ENCODE results near the gene RPL3.

RPL3 gene

DNA sequence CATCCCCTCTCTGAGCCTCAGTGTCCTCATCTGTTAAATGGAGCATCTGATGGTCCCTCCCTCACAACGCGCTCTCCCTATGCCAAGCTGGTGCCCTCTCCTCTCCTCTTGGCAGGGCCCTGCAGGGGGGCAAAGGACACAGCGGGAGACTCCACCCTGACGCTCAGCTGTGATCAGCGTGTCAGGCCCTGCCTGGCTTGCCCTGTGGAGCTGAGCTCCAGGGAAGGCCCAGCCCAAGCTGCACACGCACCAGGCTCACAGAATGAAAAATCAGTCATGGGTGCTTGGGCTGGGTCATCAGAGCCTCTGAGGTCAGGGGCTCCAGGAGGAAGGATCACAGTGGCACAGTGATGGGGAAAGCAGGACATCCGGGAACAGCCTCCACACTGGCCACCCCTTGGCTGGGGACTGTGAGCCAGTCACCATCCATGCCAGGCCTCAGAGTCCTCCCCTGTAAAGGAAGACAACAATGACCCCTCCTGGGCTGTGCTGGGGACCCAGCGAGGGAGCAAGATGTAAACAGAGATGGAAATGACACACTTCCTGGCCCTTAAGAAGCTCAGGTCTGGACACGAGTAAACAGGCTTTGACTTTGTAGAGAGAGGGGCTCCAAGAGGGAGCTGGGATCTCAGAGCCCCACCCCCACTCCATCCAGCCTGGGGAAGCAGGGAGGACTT, 36.6 kb downstream of the RPL3 start:
- no peak for DNase-seq (ENCODE audit: low spot score)

DNA sequence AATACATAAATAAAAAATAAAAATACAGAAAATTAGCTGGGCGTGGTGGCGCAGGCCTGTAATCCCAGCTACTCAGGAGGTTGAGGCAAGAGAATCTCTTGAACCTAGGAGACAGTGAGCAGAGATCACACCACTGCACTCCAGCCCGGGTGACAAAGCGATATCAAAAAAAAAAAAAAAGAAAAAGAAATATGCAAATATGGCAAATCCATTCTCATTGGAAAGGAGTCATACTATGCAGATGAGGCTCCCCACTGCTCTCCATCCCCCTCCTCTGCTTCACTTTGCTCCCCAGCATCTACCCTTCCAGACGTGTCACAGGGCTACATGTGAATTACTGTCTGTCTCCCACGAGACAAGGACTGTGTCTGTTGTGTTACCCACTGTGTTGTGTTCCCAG, 38.3 kb downstream of the RPL3 start:
- no peak for DNase-seq (ENCODE audit: low spot score)

GRCh38 chr22:39280250-39280649, 39.2 kb downstream of the RPL3 start:
- no peak for DNase-seq (ENCODE audit: low spot score)

DNA sequence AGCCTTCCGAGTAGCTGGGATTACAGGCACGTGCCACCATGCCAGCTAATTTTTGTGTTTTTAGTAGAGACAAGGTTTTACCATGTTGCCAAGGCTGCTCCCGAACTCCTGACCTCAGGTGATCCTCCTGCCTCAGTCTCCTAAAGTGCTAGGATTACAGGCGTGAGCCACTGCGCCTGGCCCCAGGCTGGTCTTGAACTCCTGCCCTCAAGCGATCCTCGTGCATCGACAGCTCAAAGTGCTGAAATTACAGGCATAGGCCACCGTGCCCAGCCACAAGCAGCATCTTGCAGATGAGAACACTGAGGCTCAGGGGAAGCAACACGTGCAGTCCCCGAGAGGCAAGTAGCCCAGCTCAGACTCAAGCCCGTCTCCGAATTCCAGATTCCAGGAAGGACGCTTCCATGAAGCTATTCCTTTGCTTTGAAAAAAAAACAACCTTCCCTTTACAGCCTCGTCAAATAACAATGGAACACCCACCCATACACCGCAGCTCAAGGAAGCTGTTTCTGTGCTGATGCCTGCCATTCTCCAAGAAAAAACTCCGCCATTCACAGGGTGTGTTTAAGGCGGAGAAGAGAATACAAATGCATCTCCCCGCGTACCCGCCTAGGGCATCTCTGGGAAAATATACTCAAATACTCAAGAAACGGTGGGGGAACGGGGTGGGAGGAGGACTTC, 40.1 kb downstream of the RPL3 start:
- no peak for DNase-seq (ENCODE audit: low spot score)

GRCh38 chr22:39278040-39278439, 41.4 kb downstream of the RPL3 start:
- no peak for DNase-seq (ENCODE audit: low spot score)

GRCh38 chr22:39277142-39277607, 42.2 kb downstream of the RPL3 start:
- DNase-seq (ENCODE audit: low spot score): no peak

DNA sequence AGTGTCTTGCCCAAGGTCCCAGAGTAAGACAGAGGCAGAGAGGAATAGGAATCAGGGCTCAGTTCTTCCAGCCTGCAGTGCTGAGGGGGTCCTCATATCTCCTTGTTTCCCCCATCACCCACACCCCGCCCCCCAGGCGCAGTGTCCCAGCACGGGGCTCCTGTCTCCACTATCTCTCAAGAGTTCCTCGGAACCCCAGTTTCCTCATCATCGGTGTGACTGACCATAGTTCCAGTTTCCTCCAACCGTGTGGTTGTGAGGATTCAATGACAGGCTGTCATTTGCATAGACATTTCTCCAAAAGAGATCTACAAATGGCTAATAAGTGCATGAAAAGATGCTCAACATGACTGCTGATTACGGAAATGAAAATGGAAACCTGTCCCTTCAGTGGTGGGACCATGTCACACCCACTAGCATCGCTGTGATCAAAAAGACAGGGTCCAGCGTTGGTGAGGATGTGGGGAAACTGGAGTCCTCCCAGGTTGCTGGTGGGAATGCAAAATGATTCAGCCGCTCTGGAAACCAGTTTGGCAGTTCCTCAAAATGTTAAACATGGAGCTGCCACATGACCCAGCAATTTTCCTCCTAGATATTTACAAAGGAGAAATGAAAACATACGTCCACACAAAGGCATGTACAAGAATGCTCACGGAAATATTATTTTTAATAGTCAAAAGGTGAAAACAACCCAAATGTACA, 42.8 kb downstream of the RPL3 start:
- DNase-seq (ENCODE audit: low spot score): no peak

GRCh38 chr22:39275814-39276439, 43.5 kb downstream of the RPL3 start:
- no peak for DNase-seq (ENCODE audit: low spot score)

GRCh38 chr22:39273950-39274887, 45.2 kb downstream of the RPL3 start:
- no peak for DNase-seq (ENCODE audit: low spot score)

DNA sequence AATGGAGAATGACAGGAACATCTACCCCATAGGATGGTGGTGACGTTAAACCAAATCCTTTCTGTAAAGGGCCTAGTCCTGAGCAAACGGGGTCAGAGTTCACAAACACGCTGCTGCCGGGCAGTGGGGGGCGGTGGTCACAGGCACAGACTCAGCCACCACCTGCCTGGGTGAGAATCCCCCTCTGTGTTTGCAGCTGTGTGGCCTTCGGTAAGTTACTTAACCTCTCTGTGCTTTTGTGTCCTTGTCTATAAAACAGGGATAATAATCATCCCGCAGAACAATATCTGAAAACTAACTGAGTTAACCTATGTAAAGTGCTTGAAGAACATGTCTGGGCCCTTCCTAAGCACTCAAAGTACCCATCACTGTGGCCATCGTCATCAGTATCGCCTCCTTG, 48.6 kb downstream of the RPL3 start:
- DNase-seq (ENCODE audit: low spot score): no peak

GRCh38 chr22:39270280-39270679, 49.1 kb downstream of the RPL3 start:
- no peak for DNase-seq (ENCODE audit: low spot score)

DNA sequence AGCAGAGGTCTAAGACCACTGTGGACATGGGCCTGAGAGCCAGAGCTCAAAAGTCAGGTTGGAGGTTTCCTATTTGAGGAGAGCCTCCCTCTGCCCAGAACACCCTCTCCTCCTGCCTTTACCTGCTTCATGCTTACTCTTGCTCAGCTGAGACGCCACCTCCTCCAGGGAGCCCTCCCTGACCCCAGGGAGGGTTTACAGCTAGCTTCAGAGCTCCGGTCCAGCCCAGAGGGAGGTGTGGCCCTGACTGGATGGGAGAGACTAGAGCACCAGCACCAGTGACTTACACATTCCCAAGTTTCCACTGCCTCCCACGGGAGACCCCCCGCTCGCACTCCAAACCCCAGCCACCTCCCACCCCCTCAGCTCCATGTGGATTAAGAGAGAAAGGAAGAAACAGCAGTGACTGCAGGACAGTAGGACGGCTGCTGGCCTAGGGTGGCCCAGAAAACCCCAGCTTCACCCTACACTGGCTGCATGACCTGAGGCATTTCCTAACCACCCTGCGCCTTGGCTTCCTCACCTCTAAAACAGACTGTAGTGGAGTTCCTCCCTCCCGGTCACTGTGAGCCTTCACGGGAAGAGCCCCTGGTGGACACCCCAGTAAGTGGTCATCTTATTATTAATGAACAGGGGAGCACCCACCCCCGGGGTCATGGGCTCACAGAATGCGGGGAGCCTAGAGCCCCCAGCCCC, 50.2 kb downstream of the RPL3 start:
- DNase-seq (ENCODE audit: low spot score): no peak

DNA sequence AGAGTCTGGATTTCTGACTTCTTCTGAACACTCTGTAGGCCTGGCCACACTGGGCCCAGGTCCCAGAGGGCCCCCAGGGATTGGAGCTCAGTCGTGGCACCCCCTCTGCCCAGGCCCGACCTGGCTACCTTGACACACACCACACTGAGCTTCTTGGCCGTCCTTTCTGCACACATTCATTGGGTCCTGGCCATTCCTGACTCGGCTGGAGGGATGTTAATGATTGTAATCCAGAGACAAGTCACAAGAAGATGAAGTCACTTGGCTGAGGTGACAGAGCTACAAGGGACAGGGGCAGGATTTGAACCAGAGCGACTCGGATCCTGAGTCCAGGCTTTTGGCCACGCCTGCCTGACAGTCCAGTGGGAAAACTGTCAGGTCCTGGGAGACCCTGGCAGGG, 50.8 kb downstream of the RPL3 start:
- DNase-seq (ENCODE audit: low spot score): no peak

DNA sequence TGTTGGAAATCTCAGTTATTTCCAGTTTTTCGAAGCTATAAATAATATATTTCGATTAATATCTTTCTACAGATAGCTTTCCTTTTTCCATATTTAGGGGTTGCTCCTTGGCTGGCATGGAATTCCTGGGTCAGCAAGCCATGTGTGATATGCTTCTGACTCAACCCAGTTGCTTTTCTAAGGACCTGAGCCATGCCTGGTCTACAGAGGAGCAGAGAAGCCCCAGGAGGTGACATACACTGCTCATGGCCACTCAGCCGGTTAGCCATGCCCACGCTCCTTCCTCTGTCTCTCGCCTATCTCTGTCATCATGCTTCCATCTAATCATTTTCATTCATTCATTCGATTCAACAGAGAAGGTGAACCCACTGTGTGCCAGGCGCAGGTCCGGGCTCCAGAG, 51.4 kb downstream of the RPL3 start:
- DNase-seq (ENCODE audit: low spot score): no peak

DNA sequence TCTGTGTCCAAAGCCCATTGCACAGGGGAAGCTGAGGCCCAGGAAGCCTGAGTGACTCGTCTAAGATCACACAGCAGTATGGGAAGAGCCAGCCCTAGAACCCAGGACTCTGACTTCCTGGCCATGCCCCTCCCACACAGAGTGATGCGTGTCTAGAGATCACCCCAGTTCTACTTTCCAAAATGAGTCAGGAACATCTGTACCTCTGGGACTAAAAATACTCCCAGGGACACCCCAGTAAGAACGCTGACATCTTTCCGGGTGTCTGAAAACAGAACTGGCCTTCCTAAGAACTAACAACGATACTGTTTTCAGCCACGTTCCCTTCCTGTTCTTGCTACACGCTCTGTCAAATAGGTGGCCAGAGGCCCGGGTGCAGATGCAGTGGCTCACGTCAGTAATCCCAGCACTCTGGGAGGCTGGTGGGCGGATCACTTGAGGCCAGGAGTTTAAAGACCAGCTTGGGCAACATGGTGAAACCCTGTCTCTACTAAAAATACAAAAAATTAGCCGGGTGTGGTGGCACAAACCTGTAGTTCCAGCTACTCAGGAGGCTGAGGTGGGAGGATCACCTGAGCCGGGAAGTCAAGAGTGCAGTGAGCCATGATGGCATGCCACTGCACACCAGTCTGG, 52.9 kb downstream of the RPL3 start:
- DNase-seq (ENCODE audit: low spot score): no peak

- no peak for DNase-seq (ENCODE audit: low spot score)
Measured at GRCh38 chr22:39265143-39265886, 54.1 kb downstream of the RPL3 start.

- DNase-seq (ENCODE audit: low spot score): no peak
Measured at GRCh38 chr22:39264349-39265038, 54.9 kb downstream of the RPL3 start.

DNA sequence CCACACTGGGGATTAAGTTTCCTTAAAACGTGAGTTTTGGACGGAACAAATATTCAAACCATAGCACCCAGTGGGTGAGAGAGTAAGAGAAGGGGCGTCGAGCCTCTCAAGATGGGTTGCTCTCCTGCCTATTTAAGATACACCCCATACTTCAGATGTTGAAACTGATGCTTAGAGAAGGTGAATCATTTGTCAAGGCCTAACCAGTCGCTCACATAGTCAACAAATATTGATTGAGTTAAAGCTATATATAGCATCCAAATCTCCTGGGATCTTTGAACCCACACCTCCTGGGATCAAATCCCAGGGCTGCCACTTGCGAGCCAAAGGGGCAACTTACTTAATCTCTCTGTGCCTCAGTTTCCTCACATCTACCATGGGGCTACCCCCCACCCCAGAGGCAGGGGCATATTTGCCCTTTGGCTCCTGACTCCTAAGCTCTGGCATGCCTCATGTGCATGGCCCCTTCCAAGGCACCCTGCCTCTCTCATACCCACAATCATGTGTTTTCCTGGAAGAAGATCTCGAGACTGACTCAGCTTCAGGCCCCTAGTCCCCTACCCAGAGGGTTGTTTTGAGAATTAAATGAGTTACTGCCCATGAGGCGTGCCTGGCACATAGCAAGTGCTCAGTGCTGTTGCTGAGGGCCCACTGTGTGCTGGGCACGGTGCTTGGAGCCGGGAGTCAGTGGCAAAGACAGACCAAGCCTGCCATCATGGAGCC, 55.6 kb downstream of the RPL3 start:
- DNase-seq (ENCODE audit: low spot score): no peak
